HG03066 (cell line): ENCODE data around the gene EYA2.
"Not testable (repeated sequence)": the region's sequence is repeated elsewhere in the genome, so short reads cannot be mapped to it uniquely, and the experiment has no call there.

Source experiments
- ATAC-seq: cut with Tn5 transposase; IDR thresholded peaks from one replicate; pipeline ENCODE4 v1.9.1; 2021; ENCODE audit warnings: low read depth; ENCODE audit not compliant: unreplicated experiment

Gene EYA2

DNA sequence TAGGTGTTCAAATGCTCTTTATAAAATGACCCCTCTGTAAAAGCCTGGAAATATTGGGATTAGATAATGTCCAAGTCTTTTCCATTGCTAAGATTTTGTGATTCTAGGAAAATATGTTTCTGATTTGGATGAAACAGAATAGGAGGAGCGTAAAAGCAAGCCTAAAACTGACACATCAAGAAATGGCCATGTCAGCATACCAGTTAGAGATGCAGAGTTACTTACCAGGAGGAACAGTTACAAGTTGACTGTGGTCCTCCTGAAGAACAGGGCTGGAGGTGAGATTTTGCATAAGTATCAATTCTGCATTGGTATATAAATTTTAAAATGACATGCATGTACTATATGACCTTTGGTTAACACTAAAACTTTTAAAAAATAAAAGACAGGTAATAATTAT, 35.3 kb downstream of the EYA2 start:
- no peak for ATAC-seq

DNA sequence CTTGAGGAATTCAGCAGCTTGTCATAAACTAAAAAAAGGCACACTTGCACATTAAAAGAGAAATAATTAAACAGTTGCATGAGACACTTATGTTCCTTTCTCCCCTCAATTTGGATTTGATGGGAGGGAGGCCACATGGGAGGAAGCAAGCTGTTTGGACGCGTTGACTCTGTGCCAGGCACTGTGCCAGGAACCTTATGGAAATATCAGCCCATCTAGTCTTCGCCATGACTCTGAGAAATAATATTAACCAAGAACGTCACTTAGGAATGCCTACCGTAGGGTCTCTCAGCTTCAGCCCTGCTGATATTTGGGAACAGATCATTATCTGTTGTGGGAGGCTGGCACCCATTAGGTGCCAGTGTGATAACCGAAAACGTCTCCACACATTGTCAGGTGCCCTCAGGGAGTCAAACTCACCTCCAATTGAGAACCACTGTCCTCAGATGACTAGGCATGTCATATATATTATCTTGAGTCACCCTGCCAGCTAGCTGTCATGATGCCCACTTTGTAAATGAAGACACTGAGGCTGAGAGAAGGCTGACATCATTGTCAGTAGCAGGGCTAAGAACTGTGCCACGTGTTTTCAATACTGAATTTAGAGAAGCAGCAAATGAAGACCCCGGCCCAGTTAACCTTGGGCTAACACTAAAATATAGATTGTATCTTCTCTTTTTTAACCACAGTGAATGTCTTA, 36.1 kb downstream of the EYA2 start:
- no peak for ATAC-seq

DNA sequence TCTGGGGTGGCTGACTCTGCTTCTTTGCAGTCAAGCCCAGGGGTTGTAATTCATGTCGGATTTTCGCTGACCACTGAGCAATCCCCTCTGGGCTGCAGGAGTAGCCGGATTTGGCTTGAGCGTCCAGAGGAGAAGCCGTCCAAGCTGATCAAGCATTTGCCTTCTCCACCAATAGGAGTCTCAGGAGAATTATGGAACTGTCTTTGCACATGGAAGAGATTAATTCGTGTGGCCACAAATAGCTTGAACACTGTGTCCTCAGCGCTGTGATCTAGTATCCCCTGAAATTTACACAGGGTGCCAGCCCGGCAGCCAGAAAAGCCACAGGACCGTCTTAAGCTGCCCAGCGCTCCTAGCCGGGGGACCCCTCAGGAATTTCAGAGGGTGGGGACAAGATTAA, 37.1 kb downstream of the EYA2 start:
- ATAC-seq = no peak

DNA sequence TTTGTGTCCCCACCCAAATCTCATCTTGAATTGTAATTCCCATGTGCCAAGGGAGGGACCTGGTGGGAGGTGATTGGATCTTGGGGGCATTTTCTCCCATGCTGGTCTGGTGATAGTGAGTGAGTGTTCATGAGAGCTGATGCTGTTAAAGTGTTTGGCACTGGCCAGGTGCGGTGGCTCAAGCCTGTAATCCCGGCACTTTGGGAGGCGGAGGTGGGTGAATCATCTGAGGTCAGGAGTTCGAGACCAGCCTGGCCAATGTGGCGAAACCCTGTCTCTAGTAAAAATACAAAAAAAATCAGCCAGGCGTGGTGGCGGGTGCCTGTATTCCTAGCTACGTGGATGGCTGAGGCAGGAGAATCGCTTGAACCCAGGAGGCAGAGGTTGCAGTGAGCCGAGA, 37.8 kb downstream of the EYA2 start:
- not testable (repeated sequence) for ATAC-seq

DNA sequence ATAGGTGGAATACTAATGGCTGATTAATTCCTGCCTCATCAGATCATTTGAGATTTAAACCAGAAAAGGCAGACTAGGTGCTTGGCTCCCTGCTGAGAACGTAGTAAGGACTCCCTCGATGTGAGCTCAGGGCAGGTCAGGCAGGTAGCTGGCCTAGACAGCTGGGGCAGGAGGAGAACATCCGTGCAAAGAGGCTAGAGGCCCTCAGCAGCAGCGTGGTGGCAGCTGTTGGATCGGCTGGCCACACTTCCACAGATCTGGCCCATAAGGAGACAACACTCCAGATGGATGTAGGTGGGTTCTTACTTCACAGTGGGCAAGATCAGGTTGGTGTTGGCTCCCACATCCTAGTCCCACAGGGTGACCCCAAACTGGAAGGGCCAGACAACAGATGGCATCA, 38.5 kb downstream of the EYA2 start:
- no peak for ATAC-seq

DNA sequence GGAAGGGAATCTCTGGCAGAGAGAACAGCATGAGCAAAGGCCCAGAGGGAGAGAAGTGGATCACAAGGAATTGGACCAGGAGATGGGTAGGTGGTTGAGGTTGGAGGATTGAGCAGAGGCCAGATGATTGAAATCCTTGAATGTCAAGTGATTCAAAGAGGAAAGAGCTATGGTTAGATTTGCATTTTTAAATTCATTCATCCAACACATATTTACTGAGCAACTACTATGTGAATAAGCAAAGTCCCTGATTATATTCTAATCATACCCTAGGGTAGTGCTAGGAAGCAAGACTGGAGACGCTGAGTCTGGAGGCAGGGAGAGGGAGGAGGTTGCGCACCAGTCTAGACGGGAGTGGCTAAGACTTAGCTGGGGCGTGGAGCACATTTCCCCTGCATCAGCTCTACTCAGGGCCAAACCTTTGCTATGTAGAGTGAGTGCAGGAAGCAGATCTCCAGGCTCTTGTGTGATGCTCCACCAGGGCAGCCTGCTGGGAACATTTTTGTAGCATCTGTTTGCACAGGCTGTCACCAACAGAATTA, 40.2 kb downstream of the EYA2 start:
- ATAC-seq = no peak

DNA sequence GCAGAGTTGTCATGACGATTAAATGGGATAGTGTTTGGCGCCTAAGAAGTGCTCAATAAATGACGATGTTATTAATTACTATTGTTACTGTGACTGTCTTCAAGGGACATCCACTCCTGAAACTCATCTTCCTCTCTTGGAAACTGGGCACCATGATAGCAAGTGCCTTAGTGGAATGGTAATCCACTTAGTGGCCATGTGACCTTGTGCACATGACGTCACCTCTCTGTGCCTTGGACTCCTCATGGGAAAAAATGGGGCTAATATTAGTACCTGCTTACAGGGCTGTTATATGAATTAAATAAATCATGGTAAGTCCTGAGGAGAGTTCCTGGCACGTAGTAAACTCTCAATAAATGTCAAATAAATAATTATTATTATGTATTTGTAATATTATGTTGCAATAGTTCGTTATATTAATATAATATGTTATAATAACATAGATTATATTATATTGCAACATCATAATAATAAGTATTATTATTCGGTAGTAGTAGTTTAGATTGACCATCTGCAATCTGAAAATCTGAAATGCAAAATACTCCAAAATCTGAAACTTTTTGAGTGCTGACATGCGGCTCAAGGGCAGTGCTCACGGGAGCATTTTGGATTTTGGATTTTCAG, 40.9 kb downstream of the EYA2 start:
- no peak for ATAC-seq

DNA sequence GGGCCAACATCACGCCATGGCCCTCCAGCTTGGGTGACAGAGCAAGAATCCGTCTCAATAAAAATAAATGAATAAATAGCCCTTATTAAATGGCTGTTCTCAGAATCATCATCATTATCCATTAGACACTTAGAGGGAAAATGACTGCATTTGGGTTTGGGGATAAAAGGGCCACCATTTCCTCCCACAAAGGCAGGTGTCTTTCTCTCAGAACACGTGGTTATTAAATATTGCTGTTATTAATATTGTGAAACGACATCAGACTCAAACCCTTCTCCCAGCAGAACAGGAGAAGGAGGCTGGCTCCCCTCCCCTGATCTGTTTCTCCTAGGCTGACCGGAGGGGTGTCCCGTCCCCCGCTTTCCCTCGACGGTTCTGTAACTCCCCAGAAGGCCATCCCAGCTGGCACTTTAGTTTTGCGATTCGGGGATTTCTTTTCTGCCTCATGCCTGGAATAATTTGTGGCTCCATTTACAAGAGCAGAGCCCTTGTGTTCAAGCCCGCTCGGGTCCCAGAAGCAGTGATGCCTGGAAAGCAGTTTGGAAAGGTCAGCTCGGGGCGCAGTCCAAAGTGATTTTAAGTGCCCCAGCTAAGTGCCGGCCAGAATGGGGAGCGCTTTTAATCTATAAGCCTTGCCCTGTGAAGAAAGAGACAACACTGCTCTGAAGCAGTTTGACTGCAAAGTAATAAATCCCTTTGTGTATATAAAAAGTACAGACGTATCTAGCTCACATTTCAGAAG, 41.9 kb downstream of the EYA2 start:
- no peak for ATAC-seq

DNA sequence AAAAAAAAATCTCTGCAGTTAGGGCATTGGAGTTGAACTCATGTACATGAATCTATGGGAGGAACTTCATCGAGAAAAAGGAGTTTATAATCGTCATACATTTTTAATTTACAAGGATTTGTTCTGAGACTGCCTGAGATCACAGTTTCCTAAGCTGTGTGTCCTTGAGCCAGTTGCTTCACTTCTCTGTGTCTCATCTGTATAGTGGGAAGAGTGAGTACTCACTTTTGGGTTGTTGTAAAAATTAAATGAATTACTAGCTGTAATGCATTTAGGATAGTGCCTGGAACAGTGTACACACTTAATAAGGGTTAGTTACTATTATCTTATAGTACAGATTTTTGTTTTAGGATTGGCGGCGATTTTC, 42.5 kb downstream of the EYA2 start:
- no peak for ATAC-seq

DNA sequence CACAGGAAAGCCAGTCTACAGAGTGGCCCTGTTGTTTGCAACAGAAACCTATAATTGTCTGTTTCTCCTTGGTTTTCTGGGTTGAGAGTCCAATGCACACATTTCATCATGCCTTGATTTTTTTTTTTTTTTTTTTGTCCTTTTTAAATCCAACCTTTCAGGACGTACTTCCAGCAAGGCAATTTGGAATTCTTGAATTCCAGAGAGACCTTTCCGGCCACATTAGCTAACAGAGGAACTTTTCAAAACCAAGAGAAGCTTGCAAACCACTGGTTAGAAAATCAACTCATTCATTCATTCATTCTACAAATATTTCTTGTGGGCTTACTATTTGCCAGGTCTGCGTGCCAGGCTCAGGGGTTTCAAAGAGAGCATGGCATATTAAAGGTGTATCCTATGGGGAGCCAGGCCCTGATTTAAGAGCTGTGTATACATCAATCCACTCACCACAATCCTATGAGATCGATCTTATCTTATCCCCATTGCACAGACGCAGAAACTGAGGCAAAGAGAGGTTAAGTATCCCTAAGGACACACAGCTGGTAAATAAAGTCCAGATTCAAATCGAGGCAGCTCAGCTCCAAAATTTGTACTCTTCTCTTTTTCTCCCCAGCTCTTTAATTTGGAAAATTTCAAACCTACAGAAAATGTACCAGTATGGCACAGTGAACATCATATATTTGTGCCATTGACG, 43.0 kb downstream of the EYA2 start:
- ATAC-seq = no peak

DNA sequence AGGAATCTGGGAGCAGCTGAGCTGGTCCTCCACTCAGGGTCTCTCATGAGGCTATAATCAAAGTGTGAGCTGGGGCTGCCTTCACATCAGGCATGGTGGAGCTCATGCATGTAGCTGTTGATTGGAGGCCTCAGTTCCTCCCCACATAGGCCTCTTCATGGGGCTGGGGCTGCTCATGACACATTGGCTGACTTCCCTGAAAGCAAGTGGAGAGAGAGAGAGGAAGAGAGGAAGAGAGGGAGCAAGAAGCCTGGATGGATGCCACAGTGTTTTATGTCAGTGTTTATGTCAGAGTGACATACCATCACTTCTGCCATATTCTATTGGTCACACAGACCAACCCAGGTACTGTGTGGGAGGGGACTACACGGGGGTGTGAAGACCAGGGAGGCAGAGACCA, 43.8 kb downstream of the EYA2 start:
- ATAC-seq = no peak

DNA sequence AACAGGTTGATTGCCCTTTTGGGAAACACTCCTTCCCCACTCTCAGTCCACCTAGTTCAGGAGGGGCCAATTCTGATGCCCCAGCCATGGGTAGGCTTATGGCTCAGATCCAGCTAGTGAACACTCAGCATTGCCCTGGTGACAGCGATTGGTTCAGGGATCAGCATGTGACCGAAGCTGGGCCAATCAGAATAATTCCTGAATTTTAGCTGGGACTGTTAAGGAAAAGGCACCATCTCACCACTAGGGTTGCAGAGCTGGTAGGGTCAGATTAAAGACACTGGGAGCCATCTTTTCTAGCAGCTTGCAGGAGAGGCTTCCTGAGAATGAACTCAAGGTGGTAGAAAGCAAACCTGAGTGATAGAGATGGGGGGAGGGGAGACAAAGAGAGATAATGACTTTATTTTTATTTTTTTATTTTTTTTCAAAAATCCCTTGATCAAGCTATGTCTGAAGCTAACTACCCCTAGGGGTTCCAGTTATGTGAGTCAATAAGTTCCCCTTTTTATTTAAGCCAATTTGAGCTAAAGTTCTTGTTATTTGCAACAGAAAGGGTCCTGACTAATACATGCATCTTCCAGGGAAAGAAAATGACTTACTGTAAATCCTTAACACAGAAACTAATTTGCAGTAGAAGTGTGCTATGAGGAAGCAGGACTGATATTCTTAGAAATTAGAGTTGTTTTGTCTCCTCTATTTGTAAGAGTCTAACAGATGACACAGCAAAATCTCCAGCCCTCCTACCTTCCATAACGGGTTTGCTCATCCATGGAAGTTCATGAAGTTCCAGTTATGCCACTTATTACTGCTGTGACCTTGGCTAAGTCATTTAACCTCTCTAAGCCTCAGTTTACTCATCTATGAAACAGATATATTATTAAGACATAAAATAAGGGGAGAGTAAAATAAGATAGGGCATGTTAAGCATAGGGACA, 44.7 kb downstream of the EYA2 start:
- ATAC-seq = no peak

DNA sequence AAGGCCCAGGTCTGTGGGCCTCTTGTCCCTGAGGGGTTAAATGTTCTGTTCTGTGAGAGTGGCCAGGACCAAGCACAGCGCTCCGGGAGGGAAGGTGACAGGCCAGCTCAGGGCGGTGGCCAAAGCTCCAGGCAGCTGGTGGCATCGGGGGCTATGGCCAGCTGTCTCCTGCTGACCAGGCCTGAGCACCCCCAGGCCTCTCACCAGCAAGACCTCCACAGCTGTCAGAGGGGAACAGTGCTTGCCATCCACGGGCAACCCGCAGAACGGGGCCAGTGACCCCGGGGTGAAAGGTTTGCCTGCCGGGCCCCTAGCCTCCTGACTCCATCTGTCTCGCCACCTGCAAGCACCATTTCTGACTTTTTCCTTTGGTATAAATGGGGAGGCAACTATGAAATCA, 46.0 kb downstream of the EYA2 start:
- ATAC-seq = no peak

DNA sequence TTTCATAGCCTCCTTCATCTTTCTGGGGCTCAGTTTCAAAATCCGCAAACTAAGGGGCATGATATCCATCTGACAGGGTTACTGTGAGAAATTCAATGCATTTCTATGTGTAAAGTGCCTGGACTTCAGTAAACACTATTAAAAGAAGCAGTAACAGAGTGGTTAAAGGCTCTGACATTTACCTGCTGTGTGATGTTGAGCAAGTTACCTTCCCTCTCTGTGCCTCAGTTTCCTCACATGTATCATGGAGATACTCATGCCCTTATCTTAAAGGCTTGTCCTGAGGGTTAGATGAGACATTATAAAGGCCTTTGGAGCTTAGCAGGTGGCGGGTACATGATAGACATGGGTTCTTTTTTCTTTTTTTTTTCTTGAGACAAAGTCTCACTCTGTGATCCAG, 46.8 kb downstream of the EYA2 start:
- no peak for ATAC-seq

DNA sequence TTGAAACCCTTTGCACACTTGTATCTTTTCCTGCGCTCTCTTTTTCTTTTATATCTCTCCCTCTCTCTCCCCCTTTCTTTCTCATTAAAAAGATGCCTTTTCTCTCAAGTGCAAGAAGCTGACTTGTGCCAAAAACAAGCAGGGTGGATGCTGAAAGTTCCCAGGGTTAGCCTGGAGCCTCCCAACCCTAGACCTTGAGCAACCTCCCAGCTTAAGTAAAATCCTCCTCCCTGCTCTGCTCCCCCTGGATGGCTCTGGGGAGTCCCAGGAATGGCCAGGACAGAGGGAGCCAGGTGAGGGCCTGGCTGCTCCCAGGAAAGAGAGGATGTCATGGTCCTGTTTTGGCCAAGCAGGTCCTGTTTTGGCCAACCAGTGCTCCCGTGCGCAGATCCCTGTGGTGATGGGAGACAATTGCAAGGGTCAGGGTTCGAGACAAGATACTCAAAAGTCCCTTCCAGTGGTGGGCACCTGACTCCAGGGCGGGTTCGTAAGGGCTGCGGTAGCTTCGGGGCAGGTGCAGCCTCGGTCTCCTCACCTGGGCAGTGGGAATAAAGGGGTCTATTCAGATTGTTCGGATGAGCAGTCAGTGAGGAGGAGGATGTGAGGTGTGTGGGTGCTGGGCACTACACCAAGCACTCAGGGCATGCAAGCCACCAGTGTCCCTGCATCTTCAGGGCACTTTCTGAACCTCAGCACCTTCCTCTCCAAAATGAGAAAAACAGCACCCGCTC, 49.4 kb downstream of the EYA2 start:
- ATAC-seq = no peak

DNA sequence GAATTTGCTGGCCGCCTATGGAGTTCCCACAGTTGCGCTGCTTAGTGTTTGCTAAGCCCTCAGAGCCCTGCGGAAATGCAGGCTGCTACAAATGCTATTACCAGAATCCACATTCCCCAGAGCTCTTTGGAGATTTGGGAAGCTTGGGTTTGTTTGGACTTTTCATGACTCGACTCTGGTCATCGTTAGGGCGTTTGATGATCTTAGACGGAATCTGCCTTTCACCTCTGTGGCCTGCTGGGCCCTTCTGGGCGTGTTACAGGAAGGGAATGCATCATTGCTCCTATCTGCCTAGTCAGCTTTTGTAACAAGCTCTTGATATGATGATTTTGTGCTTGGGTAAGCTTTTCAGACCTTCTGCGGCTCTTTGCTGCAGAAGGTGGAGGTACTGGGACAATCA, 50.8 kb downstream of the EYA2 start:
- ATAC-seq = no peak

DNA sequence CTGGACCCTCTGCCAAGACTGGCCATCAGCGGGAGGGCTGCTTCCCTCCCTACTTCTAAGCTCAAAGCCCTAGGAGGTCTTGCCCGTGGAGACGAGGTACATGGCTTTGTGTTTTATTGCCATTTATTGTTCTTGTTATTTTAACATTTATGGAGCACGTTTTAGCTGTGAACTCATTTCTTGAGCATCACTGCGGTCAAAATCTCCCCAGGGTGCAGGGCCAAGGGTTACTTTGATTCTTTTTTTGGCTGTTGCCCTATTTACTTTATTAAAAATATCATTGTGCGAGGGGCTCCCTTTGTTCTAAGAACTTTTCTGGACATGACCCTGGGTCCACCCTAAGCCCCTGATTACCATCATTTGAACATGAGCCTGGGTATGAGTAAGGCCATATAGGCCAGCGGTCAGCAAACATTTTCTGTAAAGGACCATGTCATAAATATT, 51.6 kb downstream of the EYA2 start:
- no peak for ATAC-seq

DNA sequence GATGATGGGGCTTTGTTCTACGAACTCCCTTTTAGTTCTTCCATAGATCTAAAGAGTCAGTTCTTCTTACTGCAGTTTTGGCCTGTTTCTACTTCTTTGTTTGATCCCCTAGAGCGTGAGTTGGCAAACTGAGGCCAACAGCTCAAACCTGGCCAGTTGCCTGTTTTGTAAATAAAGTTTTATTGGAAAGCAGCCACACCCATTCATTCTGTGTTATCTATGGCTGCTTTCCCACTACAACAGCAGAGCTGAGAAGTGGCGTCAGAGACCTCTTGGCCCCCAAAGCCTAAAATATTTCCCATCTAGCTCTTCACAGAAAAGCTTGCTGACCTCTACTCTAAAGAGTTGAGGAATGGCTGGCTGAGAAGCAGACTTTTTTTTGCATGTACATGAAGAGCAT, 52.2 kb downstream of the EYA2 start:
- no peak for ATAC-seq

DNA sequence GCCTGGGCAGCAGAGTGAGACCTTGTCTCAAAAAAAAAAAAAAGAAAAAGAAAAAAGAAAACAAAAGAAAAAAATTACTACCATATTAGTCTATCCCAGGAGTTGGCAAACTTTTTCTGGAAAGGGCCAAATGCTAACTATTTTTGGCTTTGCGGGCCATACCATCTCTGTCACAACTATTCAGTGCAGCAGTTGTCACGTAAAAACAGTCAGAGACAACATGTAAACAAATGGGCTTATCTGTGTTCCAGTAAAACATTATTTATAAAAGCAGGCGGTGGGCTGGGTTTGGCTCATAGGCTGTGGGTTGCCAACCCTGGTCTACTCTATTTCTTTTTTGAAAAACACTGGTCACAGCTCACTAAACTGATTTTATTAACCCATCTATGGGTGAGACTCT, 53.4 kb downstream of the EYA2 start:
- ATAC-seq = no peak
